SK-N-SH (cell line): ENCODE data around the gene HLA-DOB. TPM values are rescaled to one million over a fixed set of nuclear protein-coding genes. Genes with fewer than 3 reads are reported as not detected.

Experiments
- CTCF ChIA-PET: fragments of 300-600, 350-600 bp; formaldehyde crosslinking; extraction: SDS; loops from one replicate; lab custom pipeline; 2021; lab: Yijun Ruan, JAX
- POLR2A ChIA-PET: fragments of 350-600 bp; sonication (Branson Sonifier 250); formaldehyde crosslinking; extraction: SDS; loops from one replicate; lab custom pipeline; 2020; ENCODE audit warnings: antibody characterized with exemption, inconsistent platforms; lab: Yijun Ruan, JAX
- DNase-seq: peaks from one replicate; pipeline ENCODE4 v3.0.0; 2012
- H2AFZ ChIP-seq: fragments of 200-600 bp; sonication (generic); 2 replicates; pipeline ENCODE4 v1.8.1; 2016; ENCODE audit warnings: antibody characterized with exemption, mild to moderate bottlenecking, low read depth
- H3F3A ChIP-seq: fragments of 200-600 bp; sonication (generic); replicated peaks from 2 replicates; pipeline ENCODE3; 2016; ENCODE audit warnings: antibody characterized with exemption, mild to moderate bottlenecking; ENCODE audit not compliant: insufficient read depth
- H3K27ac ChIP-seq, 2 experiments: fragments of 200-500 bp in 1 of 2; fragments of 200-600 bp in 1 of 2; sonication (Bioruptor generic) in 1 of 2; sonication (generic), shearing (Covaris generic) in 1 of 2; 2 replicates each; pipeline versions ENCODE4 v1.5.1 to v1.6.1; 2014 to 2016; ENCODE audit warnings: low read depth in 2 of 2, inconsistent platforms in 1 of 2, low read length in 1 of 2, mild to moderate bottlenecking in 1 of 2, mixed read lengths in 1 of 2
- H3K27me3 ChIP-seq: fragments of 200-600 bp; sonication (generic), shearing (Covaris generic); 2 replicates; pipeline ENCODE4 v1.6.1; 2016; ENCODE audit warnings: mixed run types; ENCODE audit not compliant: insufficient read depth
- H3K36me3 ChIP-seq, 2 experiments: fragments of 200-500 bp in 1 of 2; fragments of 200-600 bp in 1 of 2; sonication (Bioruptor generic) in 1 of 2; sonication (generic) in 1 of 2; replicated peaks in 1 of 2; 2 replicates each; pipeline versions ENCODE3 to v1.5.1; 2014 to 2016; ENCODE audit warnings: low read length in 1 of 2, mild to moderate bottlenecking in 1 of 2; ENCODE audit not compliant: insufficient read depth in 2 of 2, control insufficient read depth in 1 of 2
- H3K4me1 ChIP-seq, 2 experiments: fragments of 200-500 bp in 1 of 2; fragments of 200-600 bp in 1 of 2; sonication (Bioruptor generic) in 1 of 2; sonication (generic), shearing (Covaris generic) in 1 of 2; 2 replicates each; pipeline versions ENCODE4 v1.5.1 to v1.6.1; 2014 to 2016; ENCODE audit warnings: low read depth in 1 of 2, low read length in 1 of 2, mixed run types in 1 of 2; ENCODE audit not compliant: insufficient read depth in 2 of 2, control insufficient read depth in 1 of 2
- H3K4me2 ChIP-seq: fragments of 200-600 bp; sonication (generic), shearing (Covaris generic); 2 replicates; pipeline ENCODE4 v1.6.1; 2017; ENCODE audit warnings: mixed run types
- H3K4me3 ChIP-seq, 2 experiments: fragments of 200-500 bp in 1 of 2; fragments of 200-600 bp in 1 of 2; sonication (Bioruptor generic) in 1 of 2; sonication (generic), shearing (Covaris generic) in 1 of 2; 2 replicates each; pipeline versions ENCODE4 v1.5.1 to v1.8.1; 2014 to 2016; ENCODE audit warnings: low read depth in 2 of 2, inconsistent platforms in 1 of 2, low read length in 1 of 2, mild to moderate bottlenecking in 1 of 2, mixed read lengths in 1 of 2, moderate library complexity in 1 of 2
- H3K79me2 ChIP-seq: fragments of 200-600 bp; sonication (generic); 2 replicates; pipeline ENCODE4 v1.8.1; 2017; ENCODE audit warnings: mild to moderate bottlenecking; ENCODE audit not compliant: insufficient read depth
- H3K9ac ChIP-seq: fragments of 200-600 bp; sonication (generic); 2 replicates; pipeline ENCODE4 v1.6.1; 2017; ENCODE audit warnings: mixed run types
- H3K9me2 ChIP-seq: fragments of 200-600 bp; sonication (generic); 2 replicates; pipeline ENCODE4 v1.6.1; 2017; ENCODE audit warnings: mixed run types
- H3K9me3 ChIP-seq: fragments of 200-600 bp; sonication (generic); 2 replicates; pipeline ENCODE4 v1.6.1; 2017; ENCODE audit warnings: mixed run types, mild to moderate bottlenecking, moderate library complexity
- H4K20me1 ChIP-seq: fragments of 200-600 bp; sonication (generic); 2 replicates; pipeline ENCODE4 v1.6.1; 2017; ENCODE audit warnings: mild to moderate bottlenecking, mixed run types; ENCODE audit not compliant: insufficient read depth
- CHD2 ChIP-seq: fragments of 150-350 bp; IDR thresholded peaks from 2 replicates; pipeline ENCODE4 v1.6.1; 2018; ENCODE audit warnings: low read length; ENCODE audit not compliant: partially characterized antibody
- FOSL2 ChIP-seq: IDR thresholded peaks from 2 replicates; pipeline ENCODE4 v1.4.0; 2012; ENCODE audit warnings: low read depth, mild to moderate bottlenecking, moderate library complexity, borderline replicate concordance
- GATA2 ChIP-seq: sonication (generic); formaldehyde crosslinking; IDR thresholded peaks from 2 replicates; pipeline ENCODE4 v1.5.0; 2020; ENCODE audit warnings: mild to moderate bottlenecking, missing genetic modification reagents
- JUND ChIP-seq: IDR thresholded peaks from 2 replicates; pipeline ENCODE4 v1.4.0; 2012
- MEF2A ChIP-seq: IDR thresholded peaks from 2 replicates; pipeline ENCODE4 v1.4.0; 2012; ENCODE audit warnings: low read depth, borderline replicate concordance
- RCOR1 ChIP-seq: fragments of 150-350 bp; IDR thresholded peaks from 2 replicates; pipeline ENCODE4 v1.6.1; 2017; ENCODE audit warnings: antibody characterized with exemption, low read length
- RFX5 ChIP-seq: IDR thresholded peaks from 2 replicates; pipeline ENCODE4 v1.6.1; 2012; ENCODE audit warnings: mild to moderate bottlenecking, improper control_type of control experiment, low read length
- RXRA ChIP-seq: IDR thresholded peaks from 2 replicates; pipeline ENCODE4 v1.4.0; 2012; ENCODE audit warnings: low read depth, mild to moderate bottlenecking, borderline replicate concordance
- SMC3 ChIP-seq: IDR thresholded peaks from 2 replicates; pipeline ENCODE4 v1.6.1; 2012; ENCODE audit warnings: low read depth, low read length, improper control_type of control experiment
- TAF1 ChIP-seq: IDR thresholded peaks from 2 replicates; pipeline ENCODE4 v1.6.1; 2012; ENCODE audit warnings: low read depth, mild to moderate bottlenecking, low read length, moderate library complexity, borderline replicate concordance
- TCF12 ChIP-seq: IDR thresholded peaks from 2 replicates; pipeline ENCODE4 v1.4.0; 2012
- TEAD4 ChIP-seq: IDR thresholded peaks from 2 replicates; pipeline ENCODE4 v1.4.0; 2012; ENCODE audit warnings: mild to moderate bottlenecking, borderline replicate concordance; ENCODE audit not compliant: insufficient read depth
- WGBS: methylation state at CpG from one replicate; pipeline ENCODE4 v1.1.6; 2017; ENCODE audit warnings: low lambda C conversion rate; 5-methylcytosine and 5-hydroxymethylcytosine counted together
- polyA plus RNA-seq, 3 experiments: library from polyadenylated mRNA; depleted of rRNA; stranded (reverse); fragments of >200 nt; gene quantifications; 2 replicates each; pipeline ENCODE4 v1.2.3, GENCODE V29; 2012
- TF ChIP-seq, protein P1 (sequence below): fragments of 200-600 bp; sonication (generic); IDR thresholded peaks from 2 replicates; pipeline ENCODE4 v1.6.1; 2017; ENCODE audit warnings: antibody characterized with exemption, mild to moderate bottlenecking, moderate library complexity
- TF ChIP-seq, protein P2 (sequence below): IDR thresholded peaks from 2 replicates; pipeline ENCODE4 v1.4.0; 2012; ENCODE audit warnings: low read depth, borderline replicate concordance
- TF ChIP-seq, protein P3 (sequence below): fragments of 150-350 bp; IDR thresholded peaks from 2 replicates; pipeline ENCODE4 v1.6.1; 2016; ENCODE audit warnings: mild to moderate bottlenecking, low read depth, low read length
- TF ChIP-seq, protein P4 (sequence below): IDR thresholded peaks from 2 replicates; pipeline ENCODE4 v1.4.0; 2012; ENCODE audit warnings: low read depth, borderline replicate concordance

HLA-DOB gene
- polyA plus RNA-seq, 1 of the 3 experiments (the other 2 are of a cell fraction): not detected

DNA sequence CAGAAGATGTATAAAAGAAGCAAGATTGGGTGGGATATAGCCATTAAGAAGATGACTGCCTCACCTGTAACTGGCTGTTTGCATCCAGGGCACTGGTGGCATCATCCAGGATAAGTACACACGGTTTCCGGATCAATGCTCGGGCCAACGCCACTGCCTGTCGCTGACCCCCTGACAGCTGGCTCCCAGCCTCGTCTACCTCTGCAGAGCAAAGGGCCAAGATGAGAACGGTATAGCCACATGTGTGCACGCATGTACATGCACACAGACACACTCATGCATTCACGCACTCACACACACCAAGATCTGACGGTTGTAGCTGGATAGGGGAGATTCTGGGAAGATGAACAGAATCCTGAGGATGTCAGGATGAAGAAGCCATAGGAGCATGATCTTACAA is 30.2 kb upstream of the HLA-DOB start:
- ChIA-PET POLR2A (no interaction called here), CTCF (interaction anchor here (1.9 to 3.9 kb wide), 2 partner anchors 8 to 22 kb away, joined by 7 to 31 read pairs; partner anchors contain the start of gene TAP2)
- Histone ChIP-seq H3K4me1 (peaks cover 0 to 13% of the 10 kb centered on the region in 2 experiments; a peak in 1 of 4 replicates), H3K9me3 (no peaks in the 10 kb centered on the region), H3K9ac (no peak overlapping the region), H3K9me2 (no peaks in the 10 kb centered on the region), H3K27ac (no peak overlapping the region), H2AFZ (no peak overlapping the region), H3K4me3 (no peak overlapping the region), H3F3A (no peaks in the 10 kb centered on the region), H3K4me2 (no peak overlapping the region), H3K27me3 (no peaks in the 10 kb centered on the region), H3K79me2 (no peaks in the 10 kb centered on the region), H4K20me1 (no peaks in the 10 kb centered on the region), H3K36me3 (peaks cover 5 to 21% of the 10 kb centered on the region in 2 experiments)
- 78% methylated on average over 10 of the region's 10 CpGs for WGBS
- no peak for TF ChIP-seq RXRA
- TF ChIP-seq, protein P1, sequence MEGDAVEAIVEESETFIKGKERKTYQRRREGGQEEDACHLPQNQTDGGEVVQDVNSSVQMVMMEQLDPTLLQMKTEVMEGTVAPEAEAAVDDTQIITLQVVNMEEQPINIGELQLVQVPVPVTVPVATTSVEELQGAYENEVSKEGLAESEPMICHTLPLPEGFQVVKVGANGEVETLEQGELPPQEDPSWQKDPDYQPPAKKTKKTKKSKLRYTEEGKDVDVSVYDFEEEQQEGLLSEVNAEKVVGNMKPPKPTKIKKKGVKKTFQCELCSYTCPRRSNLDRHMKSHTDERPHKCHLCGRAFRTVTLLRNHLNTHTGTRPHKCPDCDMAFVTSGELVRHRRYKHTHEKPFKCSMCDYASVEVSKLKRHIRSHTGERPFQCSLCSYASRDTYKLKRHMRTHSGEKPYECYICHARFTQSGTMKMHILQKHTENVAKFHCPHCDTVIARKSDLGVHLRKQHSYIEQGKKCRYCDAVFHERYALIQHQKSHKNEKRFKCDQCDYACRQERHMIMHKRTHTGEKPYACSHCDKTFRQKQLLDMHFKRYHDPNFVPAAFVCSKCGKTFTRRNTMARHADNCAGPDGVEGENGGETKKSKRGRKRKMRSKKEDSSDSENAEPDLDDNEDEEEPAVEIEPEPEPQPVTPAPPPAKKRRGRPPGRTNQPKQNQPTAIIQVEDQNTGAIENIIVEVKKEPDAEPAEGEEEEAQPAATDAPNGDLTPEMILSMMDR: no peak
- TF ChIP-seq FOSL2: no peak
- no peak for TF ChIP-seq SMC3
- TF ChIP-seq, protein P2, sequence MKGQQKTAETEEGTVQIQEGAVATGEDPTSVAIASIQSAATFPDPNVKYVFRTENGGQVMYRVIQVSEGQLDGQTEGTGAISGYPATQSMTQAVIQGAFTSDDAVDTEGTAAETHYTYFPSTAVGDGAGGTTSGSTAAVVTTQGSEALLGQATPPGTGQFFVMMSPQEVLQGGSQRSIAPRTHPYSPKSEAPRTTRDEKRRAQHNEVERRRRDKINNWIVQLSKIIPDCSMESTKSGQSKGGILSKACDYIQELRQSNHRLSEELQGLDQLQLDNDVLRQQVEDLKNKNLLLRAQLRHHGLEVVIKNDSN: no peak
- TF ChIP-seq, protein P3, sequence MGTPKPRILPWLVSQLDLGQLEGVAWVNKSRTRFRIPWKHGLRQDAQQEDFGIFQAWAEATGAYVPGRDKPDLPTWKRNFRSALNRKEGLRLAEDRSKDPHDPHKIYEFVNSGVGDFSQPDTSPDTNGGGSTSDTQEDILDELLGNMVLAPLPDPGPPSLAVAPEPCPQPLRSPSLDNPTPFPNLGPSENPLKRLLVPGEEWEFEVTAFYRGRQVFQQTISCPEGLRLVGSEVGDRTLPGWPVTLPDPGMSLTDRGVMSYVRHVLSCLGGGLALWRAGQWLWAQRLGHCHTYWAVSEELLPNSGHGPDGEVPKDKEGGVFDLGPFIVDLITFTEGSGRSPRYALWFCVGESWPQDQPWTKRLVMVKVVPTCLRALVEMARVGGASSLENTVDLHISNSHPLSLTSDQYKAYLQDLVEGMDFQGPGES: no peak
- TF ChIP-seq, protein P4, sequence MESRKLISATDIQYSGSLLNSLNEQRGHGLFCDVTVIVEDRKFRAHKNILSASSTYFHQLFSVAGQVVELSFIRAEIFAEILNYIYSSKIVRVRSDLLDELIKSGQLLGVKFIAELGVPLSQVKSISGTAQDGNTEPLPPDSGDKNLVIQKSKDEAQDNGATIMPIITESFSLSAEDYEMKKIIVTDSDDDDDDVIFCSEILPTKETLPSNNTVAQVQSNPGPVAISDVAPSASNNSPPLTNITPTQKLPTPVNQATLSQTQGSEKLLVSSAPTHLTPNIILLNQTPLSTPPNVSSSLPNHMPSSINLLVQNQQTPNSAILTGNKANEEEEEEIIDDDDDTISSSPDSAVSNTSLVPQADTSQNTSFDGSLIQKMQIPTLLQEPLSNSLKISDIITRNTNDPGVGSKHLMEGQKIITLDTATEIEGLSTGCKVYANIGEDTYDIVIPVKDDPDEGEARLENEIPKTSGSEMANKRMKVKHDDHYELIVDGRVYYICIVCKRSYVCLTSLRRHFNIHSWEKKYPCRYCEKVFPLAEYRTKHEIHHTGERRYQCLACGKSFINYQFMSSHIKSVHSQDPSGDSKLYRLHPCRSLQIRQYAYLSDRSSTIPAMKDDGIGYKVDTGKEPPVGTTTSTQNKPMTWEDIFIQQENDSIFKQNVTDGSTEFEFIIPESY: no peak
- TF ChIP-seq CHD2: no peak
- no peak for TF ChIP-seq TCF12
- no peak for TF ChIP-seq MEF2A
- TF ChIP-seq TAF1: no peak
- no peak for TF ChIP-seq JUND
- no peak for TF ChIP-seq GATA2 (CRISPR knock-in tag)
- no peak for TF ChIP-seq RFX5
- TF ChIP-seq TEAD4: no peak
- TF ChIP-seq RCOR1: no peak
- DNase-seq: no peak
